ENCODE data around the gene CACNA1A. TPM values are rescaled to one million over a fixed set of nuclear protein-coding genes. Genes with fewer than 3 reads are reported as not detected.
A peak's percentile ranks its signal among the peaks of the same experiment; 100 is the strongest.
"Not testable (repeated sequence)": the region's sequence is repeated elsewhere in the genome, so short reads cannot be mapped to it uniquely, and the experiment has no call there.

The CACNA1A gene
- total RNA-seq, 1 donor from 2014 or later: 1.5 TPM

- POLR2A ChIA-PET: interaction anchor here (0.5 to 2.1 kb wide), 9 partner anchors 9 to 1347 kb away, joined by 3 to 17 read pairs (median 6); no protein-coding TSS in a partner anchor
Observed at GRCh38 chr19:13172346-13173138, 333.7 kb downstream of the CACNA1A start.

DNA sequence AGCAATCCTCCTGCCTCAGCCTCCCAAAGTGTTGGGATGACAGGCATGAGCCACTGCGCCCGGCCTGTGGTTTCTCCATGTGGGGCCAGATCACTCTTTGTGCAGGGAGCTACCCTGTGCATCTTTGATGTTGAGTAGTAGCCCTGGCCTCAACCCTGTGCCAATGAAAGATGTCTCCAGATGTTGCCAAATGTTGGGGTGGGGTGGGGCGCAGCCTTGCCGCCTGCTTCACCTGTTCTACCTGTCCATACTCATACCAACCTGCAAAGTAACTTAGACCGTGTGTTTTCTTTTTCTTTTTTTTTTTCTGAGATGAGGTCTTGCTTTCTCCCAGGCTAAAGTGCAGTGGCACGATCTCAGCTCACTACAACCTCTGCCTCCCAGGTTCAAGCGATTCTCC lies 335.1 kb downstream of the CACNA1A start:
- TF ChIP-seq, protein P1, sequence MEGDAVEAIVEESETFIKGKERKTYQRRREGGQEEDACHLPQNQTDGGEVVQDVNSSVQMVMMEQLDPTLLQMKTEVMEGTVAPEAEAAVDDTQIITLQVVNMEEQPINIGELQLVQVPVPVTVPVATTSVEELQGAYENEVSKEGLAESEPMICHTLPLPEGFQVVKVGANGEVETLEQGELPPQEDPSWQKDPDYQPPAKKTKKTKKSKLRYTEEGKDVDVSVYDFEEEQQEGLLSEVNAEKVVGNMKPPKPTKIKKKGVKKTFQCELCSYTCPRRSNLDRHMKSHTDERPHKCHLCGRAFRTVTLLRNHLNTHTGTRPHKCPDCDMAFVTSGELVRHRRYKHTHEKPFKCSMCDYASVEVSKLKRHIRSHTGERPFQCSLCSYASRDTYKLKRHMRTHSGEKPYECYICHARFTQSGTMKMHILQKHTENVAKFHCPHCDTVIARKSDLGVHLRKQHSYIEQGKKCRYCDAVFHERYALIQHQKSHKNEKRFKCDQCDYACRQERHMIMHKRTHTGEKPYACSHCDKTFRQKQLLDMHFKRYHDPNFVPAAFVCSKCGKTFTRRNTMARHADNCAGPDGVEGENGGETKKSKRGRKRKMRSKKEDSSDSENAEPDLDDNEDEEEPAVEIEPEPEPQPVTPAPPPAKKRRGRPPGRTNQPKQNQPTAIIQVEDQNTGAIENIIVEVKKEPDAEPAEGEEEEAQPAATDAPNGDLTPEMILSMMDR (IDR thresholded peaks at IDR 0.05): no peak
- POLR2A ChIA-PET: interaction anchor here (0.7 to 11.6 kb wide), 5 partner anchors 11 to 24 kb away, joined by 3 to 258 read pairs (median 4); partner anchors contain the start of genes IER2 and STX10
- no peak for ATAC-seq (ENCODE audit: low read depth)
- no peak for DNase-seq
- Mint-ChIP-seq H3K9me3 (no peaks in the 10 kb centered on the region), H3K36me3 (ENCODE audit: low read depth) (no peaks in the 10 kb centered on the region), H3K4me1 (peaks cover 79% of the 10 kb centered on the region), H3K27me3 (no peaks in the 10 kb centered on the region), H3K4me3 (peak overlapping the region; percentile 5), H3K27ac (peak overlapping the region; percentile 98)
- CTCF ChIA-PET: interaction anchor here (5.3 to 5.5 kb wide), 2 partner anchors 15 to 24 kb away, joined by 33 to 38 read pairs; no protein-coding TSS in a partner anchor
- intact Hi-C loops (cut with micrococcal nuclease): no loop called here

More at GRCh38 chr19:13172346-13173138, 333.7 kb downstream of the CACNA1A start:
- peak; percentile 16 for ATAC-seq (ENCODE audit: low read depth)
- H3K27me3 Mint-ChIP-seq: no peaks in the 10 kb centered on the region
- CTCF ChIA-PET: no interaction called here
- no peak for DNase-seq
- H3K9me3 Mint-ChIP-seq: no peaks in the 10 kb centered on the region
- peaks cover 74% of the 10 kb centered on the region for H3K4me1 Mint-ChIP-seq
- peak overlapping the region; percentile 69 for H3K4me3 Mint-ChIP-seq
- intact Hi-C loops (cut with micrococcal nuclease): no loop called here
- H3K36me3 Mint-ChIP-seq (ENCODE audit: low read depth): no peaks in the 10 kb centered on the region
- TF ChIP-seq, protein P1 (IDR thresholded peaks at IDR 0.05): no peak
- peak overlapping the region; percentile 88 for H3K27ac Mint-ChIP-seq

DNA sequence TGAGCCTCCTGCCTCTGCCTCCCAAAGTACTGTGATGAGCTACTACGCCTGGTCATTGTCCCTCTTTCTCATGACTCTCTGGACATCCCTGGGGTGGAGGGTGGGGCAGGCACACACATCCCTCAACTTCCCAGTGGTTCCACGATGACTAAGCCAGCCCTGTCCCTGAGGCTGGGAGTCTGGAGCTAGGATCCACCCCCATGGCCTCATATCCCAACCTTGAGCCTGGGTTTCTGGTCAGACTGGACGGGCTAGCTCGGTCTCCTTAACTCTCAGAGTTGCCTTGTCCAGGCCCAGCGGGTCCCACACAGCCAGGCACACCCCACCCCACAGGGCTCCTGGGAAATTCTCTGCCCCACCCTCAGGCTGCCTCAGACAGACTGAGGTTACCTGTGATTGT lies 336.5 kb downstream of the CACNA1A start:
- no peaks in the 10 kb centered on the region for H3K36me3 Mint-ChIP-seq (ENCODE audit: low read depth)
- ATAC-seq (ENCODE audit: low read depth) (no peak), DNase-seq (no peak)
- intact Hi-C loops (cut with micrococcal nuclease): no loop called here
- peak overlapping the region; percentile 21 for H3K4me3 Mint-ChIP-seq
- POLR2A ChIA-PET: interaction anchor here (0.5 to 11.6 kb wide), 9 partner anchors 10 to 99 kb away, joined by 3 to 413 read pairs (median 7); partner anchors contain the start of genes IER2 and STX10
- TF ChIP-seq, protein P1 (IDR thresholded peaks at IDR 0.05): no peak
- H3K4me1 Mint-ChIP-seq: peaks cover 91% of the 10 kb centered on the region
- CTCF ChIA-PET: interaction anchor here (1.1 to 5.5 kb wide), 5 partner anchors 13 to 65 kb away, joined by 3 to 38 read pairs (median 3); partner anchors contain the start of genes IER2 and STX10
- H3K9me3 Mint-ChIP-seq: no peaks in the 10 kb centered on the region
- H3K27me3 Mint-ChIP-seq: no peaks in the 10 kb centered on the region
- H3K27ac Mint-ChIP-seq: peak overlapping the region; percentile 98

DNA sequence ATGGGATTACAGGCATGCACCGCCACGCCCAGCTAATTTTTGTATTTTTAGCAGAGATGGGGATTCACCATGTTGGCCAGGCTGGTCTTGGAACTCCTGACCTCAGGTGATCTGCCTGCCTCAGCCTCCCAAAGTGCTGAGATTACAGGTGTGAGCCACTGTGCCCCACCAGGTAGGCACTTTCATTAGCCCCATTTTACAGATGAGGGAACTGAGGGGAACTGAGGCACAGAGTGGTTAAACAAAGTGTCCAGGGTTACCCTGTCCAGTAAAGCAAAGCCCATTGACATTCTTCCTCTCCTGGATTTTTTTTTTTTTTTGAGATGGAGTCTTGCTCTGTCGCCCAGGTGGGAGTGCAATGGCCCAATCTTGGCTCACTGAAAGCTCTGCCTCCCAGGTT lies 340.1 kb downstream of the CACNA1A start:
- POLR2A ChIA-PET: interaction anchor here (0.9 to 11.6 kb wide), 6 partner anchors 9 to 95 kb away, joined by 3 to 413 read pairs (median 47); partner anchors contain the start of genes IER2, LYL1 and STX10
- H3K9me3 Mint-ChIP-seq; H3K27me3 Mint-ChIP-seq; H3K36me3 Mint-ChIP-seq (ENCODE audit: low read depth); DNase-seq; ATAC-seq (ENCODE audit: low read depth); H3K4me3 Mint-ChIP-seq: not testable (repeated sequence)
- intact Hi-C loops (cut with micrococcal nuclease): loop anchor here (2.0 kb wide), 1 partner anchor 15 kb away; the partner anchor contains the start of genes IER2 and STX10
- H3K27ac Mint-ChIP-seq: peak overlapping the region; percentile 68
- H3K4me1 Mint-ChIP-seq: peaks cover 94% of the 10 kb centered on the region
- CTCF ChIA-PET: interaction anchor here (0.6 to 5.5 kb wide), 3 partner anchors 10 to 29 kb away, joined by 3 to 38 read pairs (median 33); no protein-coding TSS in a partner anchor

- ATAC-seq (ENCODE audit: low read depth): no peak
- intact Hi-C loops (cut with micrococcal nuclease): no loop called here
- TF ChIP-seq, protein P1 (IDR thresholded peaks at IDR 0.05): no peak
- no peaks in the 10 kb centered on the region for H3K27me3 Mint-ChIP-seq
- H3K9me3 Mint-ChIP-seq: no peaks in the 10 kb centered on the region
- H3K36me3 Mint-ChIP-seq (ENCODE audit: low read depth): no peaks in the 10 kb centered on the region
- DNase-seq: no peak
- peaks cover 90% of the 10 kb centered on the region for H3K4me1 Mint-ChIP-seq
- CTCF ChIA-PET: interaction anchor here (0.6 to 1.0 kb wide), 2 partner anchors 29 to 30 kb away, joined by 3 to 4 read pairs; no protein-coding TSS in a partner anchor
- H3K27ac Mint-ChIP-seq: peak overlapping the region; percentile 89
- no peak overlapping the region for H3K4me3 Mint-ChIP-seq
- POLR2A ChIA-PET: interaction anchor here (0.6 to 11.6 kb wide), 7 partner anchors 8 to 1514 kb away, joined by 3 to 413 read pairs (median 28); partner anchors contain the start of genes IER2, LYL1 and STX10
Observed at GRCh38 chr19:13165162-13165997, 340.9 kb downstream of the CACNA1A start.

Data from activated B cell treated with CpG ODN at 0.5 μM for 24 hours (primary cell).